GM23338 (cell line): ENCODE measurements around the gene APH1B. TPM values are rescaled to one million over a fixed set of nuclear protein-coding genes. Genes with fewer than 3 reads are reported as not detected.

Experiments used
- ATAC-seq: fragments of 200-7000 bp; cut with Tn5 transposase; 3 replicates; pipeline ENCODE4 v1.9.1; 2020
- DNase-seq: peaks from one replicate; pipeline ENCODE4 v3.0.0-alpha.2; 2015; ENCODE audit warnings: low spot score
- H2AFZ ChIP-seq: fragments of 200-600 bp; sonication (generic); 2 replicates; pipeline ENCODE4 v1.8.0; 2016; ENCODE audit warnings: antibody characterized with exemption, mild to moderate bottlenecking, moderate library complexity
- H3F3A ChIP-seq: fragments of 200-600 bp; sonication (generic); replicated peaks from 2 replicates; pipeline ENCODE4 v1.8.0; 2017; ENCODE audit warnings: antibody characterized with exemption, mixed run types, low read depth
- H3K27ac ChIP-seq: fragments of 200-600 bp; sonication (generic); 2 replicates; pipeline ENCODE4 v1.6.1; 2016; ENCODE audit warnings: low read depth
- H3K27me3 ChIP-seq: fragments of 200-600 bp; sonication (generic); 2 replicates; pipeline ENCODE4 v1.8.0; 2016; ENCODE audit warnings: mild to moderate bottlenecking, mixed run types, moderate library complexity; ENCODE audit not compliant: insufficient read depth
- H3K36me3 ChIP-seq: fragments of 200-600 bp; sonication (generic); 2 replicates; pipeline ENCODE4 v1.8.0; 2016; ENCODE audit warnings: mild to moderate bottlenecking; ENCODE audit not compliant: insufficient read depth
- H3K4me1 ChIP-seq: fragments of 200-600 bp; sonication (generic); 2 replicates; pipeline ENCODE4 v1.8.0; 2016; ENCODE audit warnings: mild to moderate bottlenecking, moderate library complexity; ENCODE audit not compliant: insufficient read depth
- H3K4me2 ChIP-seq: fragments of 200-600 bp; sonication (generic); 2 replicates; pipeline ENCODE4 v1.7.1; 2017; ENCODE audit warnings: mixed run types
- H3K4me3 ChIP-seq: fragments of 200-600 bp; sonication (generic); 2 replicates; pipeline ENCODE4 v1.6.1; 2016; ENCODE audit warnings: mixed run types
- H3K79me2 ChIP-seq: fragments of 200-600 bp; sonication (generic); replicated peaks from 2 replicates; pipeline ENCODE4 v1.8.0; 2017; ENCODE audit warnings: mild to moderate bottlenecking; ENCODE audit not compliant: insufficient read depth
- H3K9me2 ChIP-seq: fragments of 200-600 bp; sonication (generic); 2 replicates; pipeline ENCODE4 v1.8.0; 2017; ENCODE audit not compliant: insufficient read depth
- H4K20me1 ChIP-seq: fragments of 200-600 bp; sonication (generic); replicated peaks from 2 replicates; pipeline ENCODE4 v1.8.0; 2017; ENCODE audit warnings: mild to moderate bottlenecking; ENCODE audit not compliant: insufficient read depth
- H3K27ac Mint-ChIP-seq: 2 replicates; pipeline ENCODE4 v1.8.0; 2020; ENCODE audit warnings: inconsistent platforms, mild to moderate bottlenecking, moderate library complexity, mixed read lengths
- H3K27me3 Mint-ChIP-seq: 3 replicates; pipeline ENCODE4 v1.8.0; 2022; ENCODE audit warnings: low read depth, mild to moderate bottlenecking, moderate library complexity, mixed read lengths, inconsistent platforms; ENCODE audit not compliant: insufficient read depth, poor library complexity
- H3K36me3 Mint-ChIP-seq: 3 replicates; pipeline ENCODE4 v1.8.0; 2021; ENCODE audit warnings: low read depth, mild to moderate bottlenecking, inconsistent platforms, moderate library complexity, mixed read lengths
- H3K4me1 Mint-ChIP-seq: 3 replicates; pipeline ENCODE4 v1.8.0; 2020; ENCODE audit warnings: mild to moderate bottlenecking, inconsistent platforms, mixed read lengths
- H3K4me3 Mint-ChIP-seq: 3 replicates; pipeline ENCODE4 v1.8.0; 2021; ENCODE audit warnings: moderate library complexity, mild to moderate bottlenecking, inconsistent platforms, mixed read lengths
- H3K9me3 Mint-ChIP-seq: 3 replicates; pipeline ENCODE4 v1.8.0; 2020; ENCODE audit warnings: moderate library complexity, mild to moderate bottlenecking, inconsistent platforms, mixed read lengths
- CREB1 ChIP-seq: fragments of 250-450 bp; sonication (Bioruptor Pico); IDR thresholded peaks from 2 replicates; pipeline ENCODE4 v1.5.0; 2020; ENCODE audit warnings: low read depth, mild to moderate bottlenecking, moderate library complexity
- EZH2 ChIP-seq: fragments of 200-600 bp; sonication (generic); IDR thresholded peaks from one replicate; pipeline ENCODE4 v1.8.0; 2017; ENCODE audit warnings: antibody characterized with exemption, mild to moderate bottlenecking, low read depth; ENCODE audit not compliant: unreplicated experiment
- EZH2phosphoT487 ChIP-seq: fragments of 200-600 bp; sonication (generic); IDR thresholded peaks from one replicate; pipeline ENCODE4 v1.8.1; 2018; ENCODE audit warnings: antibody characterized with exemption; ENCODE audit not compliant: unreplicated experiment
- POLR2AphosphoS5 ChIP-seq: IDR thresholded peaks from 2 replicates; pipeline ENCODE4 v1.6.1; 2016; ENCODE audit warnings: antibody characterized with exemption, low read depth
- ZNF331 ChIP-seq: fragments of 250-450 bp; sonication (Bioruptor Pico); IDR thresholded peaks from 2 replicates; pipeline ENCODE4 v1.5.0; 2020; ENCODE audit warnings: low read depth, mild to moderate bottlenecking, moderate library complexity
- polyA plus RNA-seq: library from polyadenylated mRNA; unstranded; fragments of >200 nt; fragmentation: Nextera tagmentation; extraction: Ambion mirVana; gene quantifications from 2 replicates; pipeline ENCODE4 v1.2.1, GENCODE V29; 2016
- total RNA-seq: library from RNA; depleted of rRNA; stranded (reverse); fragments of >200 nt; shearing (Covaris generic); gene quantifications from 2 replicates; pipeline ENCODE4 v1.2.3, GENCODE V29; 2014
- TF ChIP-seq, protein P1 (sequence below): fragments of 250-450 bp; sonication (Bioruptor Pico); IDR thresholded peaks from 2 replicates; pipeline ENCODE4 v1.5.0; 2020; ENCODE audit warnings: mild to moderate bottlenecking, moderate library complexity

APH1B gene
- total and polyA plus RNA-seq, 2 experiments from 2014 or later: 14.3 to 24.4 TPM

DNA sequence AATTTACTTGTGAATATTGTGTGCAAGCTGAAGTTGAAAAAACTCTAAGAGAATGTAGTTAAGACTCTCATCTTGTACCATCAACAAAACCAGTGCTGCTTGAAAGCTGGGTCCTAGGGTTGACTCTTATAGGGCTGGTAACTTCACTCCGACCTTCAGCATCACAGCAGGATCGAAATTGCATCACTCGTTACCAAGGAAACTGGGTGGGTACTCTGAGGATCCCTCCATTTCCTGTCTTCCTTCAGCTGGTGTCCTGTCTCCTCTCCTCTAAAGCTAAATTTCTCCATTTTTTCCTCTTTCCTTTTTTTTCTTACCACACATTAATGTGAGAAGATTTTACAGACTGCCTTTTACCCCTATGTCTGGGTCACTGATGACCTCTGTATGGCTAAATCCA, 3.0 kb upstream of the APH1B start:
- H2AFZ ChIP-seq: no peak overlapping the region
- TF ChIP-seq, protein P1, sequence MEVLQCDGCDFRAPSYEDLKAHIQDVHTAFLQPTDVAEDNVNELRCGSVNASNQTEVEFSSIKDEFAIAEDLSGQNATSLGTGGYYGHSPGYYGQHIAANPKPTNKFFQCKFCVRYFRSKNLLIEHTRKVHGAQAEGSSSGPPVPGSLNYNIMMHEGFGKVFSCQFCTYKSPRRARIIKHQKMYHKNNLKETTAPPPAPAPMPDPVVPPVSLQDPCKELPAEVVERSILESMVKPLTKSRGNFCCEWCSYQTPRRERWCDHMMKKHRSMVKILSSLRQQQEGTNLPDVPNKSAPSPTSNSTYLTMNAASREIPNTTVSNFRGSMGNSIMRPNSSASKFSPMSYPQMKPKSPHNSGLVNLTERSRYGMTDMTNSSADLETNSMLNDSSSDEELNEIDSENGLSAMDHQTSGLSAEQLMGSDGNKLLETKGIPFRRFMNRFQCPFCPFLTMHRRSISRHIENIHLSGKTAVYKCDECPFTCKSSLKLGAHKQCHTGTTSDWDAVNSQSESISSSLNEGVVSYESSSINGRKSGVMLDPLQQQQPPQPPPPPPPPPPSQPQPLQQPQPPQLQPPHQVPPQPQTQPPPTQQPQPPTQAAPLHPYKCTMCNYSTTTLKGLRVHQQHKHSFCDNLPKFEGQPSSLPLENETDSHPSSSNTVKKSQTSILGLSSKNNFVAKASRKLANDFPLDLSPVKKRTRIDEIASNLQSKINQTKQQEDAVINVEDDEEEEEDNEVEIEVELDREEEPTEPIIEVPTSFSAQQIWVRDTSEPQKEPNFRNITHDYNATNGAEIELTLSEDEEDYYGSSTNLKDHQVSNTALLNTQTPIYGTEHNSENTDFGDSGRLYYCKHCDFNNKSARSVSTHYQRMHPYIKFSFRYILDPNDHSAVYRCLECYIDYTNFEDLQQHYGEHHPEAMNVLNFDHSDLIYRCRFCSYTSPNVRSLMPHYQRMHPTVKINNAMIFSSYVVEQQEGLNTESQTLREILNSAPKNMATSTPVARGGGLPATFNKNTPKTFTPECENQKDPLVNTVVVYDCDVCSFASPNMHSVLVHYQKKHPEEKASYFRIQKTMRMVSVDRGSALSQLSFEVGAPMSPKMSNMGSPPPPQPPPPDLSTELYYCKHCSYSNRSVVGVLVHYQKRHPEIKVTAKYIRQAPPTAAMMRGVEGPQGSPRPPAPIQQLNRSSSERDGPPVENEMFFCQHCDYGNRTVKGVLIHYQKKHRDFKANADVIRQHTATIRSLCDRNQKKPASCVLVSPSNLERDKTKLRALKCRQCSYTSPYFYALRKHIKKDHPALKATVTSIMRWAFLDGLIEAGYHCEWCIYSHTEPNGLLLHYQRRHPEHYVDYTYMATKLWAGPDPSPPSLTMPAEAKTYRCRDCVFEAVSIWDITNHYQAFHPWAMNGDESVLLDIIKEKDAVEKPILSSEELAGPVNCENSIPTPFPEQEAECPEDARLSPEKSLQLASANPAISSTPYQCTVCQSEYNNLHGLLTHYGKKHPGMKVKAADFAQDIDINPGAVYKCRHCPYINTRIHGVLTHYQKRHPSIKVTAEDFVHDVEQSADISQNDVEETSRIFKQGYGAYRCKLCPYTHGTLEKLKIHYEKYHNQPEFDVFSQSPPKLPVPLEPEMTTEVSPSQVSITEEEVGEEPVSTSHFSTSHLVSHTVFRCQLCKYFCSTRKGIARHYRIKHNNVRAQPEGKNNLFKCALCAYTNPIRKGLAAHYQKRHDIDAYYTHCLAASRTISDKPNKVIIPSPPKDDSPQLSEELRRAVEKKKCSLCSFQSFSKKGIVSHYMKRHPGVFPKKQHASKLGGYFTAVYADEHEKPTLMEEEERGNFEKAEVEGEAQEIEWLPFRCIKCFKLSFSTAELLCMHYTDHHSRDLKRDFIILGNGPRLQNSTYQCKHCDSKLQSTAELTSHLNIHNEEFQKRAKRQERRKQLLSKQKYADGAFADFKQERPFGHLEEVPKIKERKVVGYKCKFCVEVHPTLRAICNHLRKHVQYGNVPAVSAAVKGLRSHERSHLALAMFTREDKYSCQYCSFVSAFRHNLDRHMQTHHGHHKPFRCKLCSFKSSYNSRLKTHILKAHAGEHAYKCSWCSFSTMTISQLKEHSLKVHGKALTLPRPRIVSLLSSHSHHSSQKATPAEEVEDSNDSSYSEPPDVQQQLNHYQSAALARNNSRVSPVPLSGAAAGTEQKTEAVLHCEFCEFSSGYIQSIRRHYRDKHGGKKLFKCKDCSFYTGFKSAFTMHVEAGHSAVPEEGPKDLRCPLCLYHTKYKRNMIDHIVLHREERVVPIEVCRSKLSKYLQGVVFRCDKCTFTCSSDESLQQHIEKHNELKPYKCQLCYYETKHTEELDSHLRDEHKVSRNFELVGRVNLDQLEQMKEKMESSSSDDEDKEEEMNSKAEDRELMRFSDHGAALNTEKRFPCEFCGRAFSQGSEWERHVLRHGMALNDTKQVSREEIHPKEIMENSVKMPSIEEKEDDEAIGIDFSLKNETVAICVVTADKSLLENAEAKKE (CRISPR knock-in tag): no peak
- TF ChIP-seq EZH2 (no peak), EZH2phosphoT487 (no peak), CREB1 (no peak), POLR2AphosphoS5 (no peak), ZNF331 (CRISPR knock-in tag) (no peak)
- H3K9me2 ChIP-seq: no peaks in the 10 kb centered on the region
- Mint-ChIP-seq H3K27ac (no peak overlapping the region), H3K36me3 (peaks cover 16% of the 10 kb centered on the region), H3K27me3 (peaks cover 7% of the 10 kb centered on the region), H3K4me3 (no peak overlapping the region), H3K4me1 (peaks cover 25% of the 10 kb centered on the region), H3K9me3 (peaks cover 23% of the 10 kb centered on the region; the same call in 2 of the 3 replicates)
- peaks cover 18% of the 10 kb centered on the region for H3K4me1 ChIP-seq
- peak; percentile 84 for DNase-seq
- H3K79me2 ChIP-seq: no peaks in the 10 kb centered on the region
- ATAC-seq: peak; percentile 5; the same call in 1 of the 3 replicates
- no peak overlapping the region for H3K4me3 ChIP-seq
- no peak overlapping the region for H3K4me2 ChIP-seq
- H3K27ac ChIP-seq: no peak overlapping the region
- no peaks in the 10 kb centered on the region for H4K20me1 ChIP-seq
- 0 out of 2 replicates have a peak, but pooled peaks cover 5% of the 10 kb centered on the region for H3K27me3 ChIP-seq
- no peaks in the 10 kb centered on the region; the same call in 1 of the 2 replicates for H3K36me3 ChIP-seq
- H3F3A ChIP-seq: 0 out of 2 replicates have a peak, but pooled peaks cover 6% of the 10 kb centered on the region
